Measurements from ENCODE around the gene NSD2. TPM values are rescaled to one million over a fixed set of nuclear protein-coding genes. Genes with fewer than 3 reads are reported as not detected.
"Not testable (repeated sequence)": the region's sequence is repeated elsewhere in the genome, so short reads cannot be mapped to it uniquely, and the experiment has no call there.

NSD2 gene
- total RNA-seq, 1 experiment from 2014 or later: 86.9 TPM

GRCh38 chr4:1987721-1988326 is 116.6 kb downstream of the NSD2 start:
- DNase-seq (ENCODE audit: low spot score): no peak
- in situ Hi-C loops (cut with HindIII; ENCODE audit: low sequenced_read_pairs): no loop called here

- DNase-seq (ENCODE audit: low spot score): no peak
- in situ Hi-C loops (cut with HindIII; ENCODE audit: low sequenced_read_pairs): no loop called here
These were observed 117.1 kb downstream of the NSD2 start for GRCh38 chr4:1988327-1988724.

GRCh38 chr4:1989533-1990347 is 118.5 kb downstream of the NSD2 start:
- in situ Hi-C loops (cut with HindIII; ENCODE audit: low sequenced_read_pairs): no loop called here
- no peak for DNase-seq (ENCODE audit: low spot score)

- no peak for DNase-seq (ENCODE audit: low spot score)
These were observed 119.1 kb downstream of the NSD2 start for GRCh38 chr4:1990348-1990645.

GRCh38 chr4:1990676-1991075 is 119.5 kb downstream of the NSD2 start:
- DNase-seq (ENCODE audit: low spot score): no peak

More at GRCh38 chr4:1990348-1990645, 119.1 kb downstream of the NSD2 start:
- in situ Hi-C loops (cut with HindIII; ENCODE audit: low sequenced_read_pairs): no loop called here

GRCh38 chr4:1991087-1991486 is 119.9 kb downstream of the NSD2 start:
- in situ Hi-C loops (cut with HindIII; ENCODE audit: low sequenced_read_pairs): no loop called here

More at GRCh38 chr4:1990676-1991075, 119.5 kb downstream of the NSD2 start:
- in situ Hi-C loops (cut with HindIII; ENCODE audit: low sequenced_read_pairs): no loop called here

GRCh38 chr4:1991596-1992434 is 120.6 kb downstream of the NSD2 start:
- in situ Hi-C loops (cut with HindIII; ENCODE audit: low sequenced_read_pairs): no loop called here
- peak; percentile 44 for DNase-seq (ENCODE audit: low spot score)

More at GRCh38 chr4:1991087-1991486, 119.9 kb downstream of the NSD2 start:
- DNase-seq (ENCODE audit: low spot score): no peak

- in situ Hi-C loops (cut with HindIII; ENCODE audit: low sequenced_read_pairs): no loop called here
- DNase-seq (ENCODE audit: low spot score): peak; percentile 71
These were observed 121.4 kb downstream of the NSD2 start for GRCh38 chr4:1992468-1993168.

GRCh38 chr4:1993169-1993516 is 122.0 kb downstream of the NSD2 start:
- in situ Hi-C loops (cut with HindIII; ENCODE audit: low sequenced_read_pairs): no loop called here
- no peak for DNase-seq (ENCODE audit: low spot score)

GRCh38 chr4:1993718-1994516 is 122.7 kb downstream of the NSD2 start:
- in situ Hi-C loops (cut with HindIII; ENCODE audit: low sequenced_read_pairs); DNase-seq (ENCODE audit: low spot score): not testable (repeated sequence)

GRCh38 chr4:1994938-1995337 is 123.7 kb downstream of the NSD2 start:
- no peak for DNase-seq (ENCODE audit: low spot score)
- in situ Hi-C loops (cut with HindIII; ENCODE audit: low sequenced_read_pairs): no loop called here

- in situ Hi-C loops (cut with HindIII; ENCODE audit: low sequenced_read_pairs): no loop called here
- no peak for DNase-seq (ENCODE audit: low spot score)
These were observed 125.8 kb downstream of the NSD2 start for GRCh38 chr4:1996866-1997611.

GRCh38 chr4:1997712-1998111 is 126.5 kb downstream of the NSD2 start:
- DNase-seq (ENCODE audit: low spot score): no peak
- in situ Hi-C loops (cut with HindIII; ENCODE audit: low sequenced_read_pairs): no loop called here

- in situ Hi-C loops (cut with HindIII; ENCODE audit: low sequenced_read_pairs): no loop called here
- no peak for DNase-seq (ENCODE audit: low spot score)
These were observed 127.1 kb downstream of the NSD2 start for GRCh38 chr4:1998296-1998695.

GRCh38 chr4:1999308-1999707 is 128.1 kb downstream of the NSD2 start:
- in situ Hi-C loops (cut with HindIII; ENCODE audit: low sequenced_read_pairs); DNase-seq (ENCODE audit: low spot score): not testable (repeated sequence)

GRCh38 chr4:2003361-2003760 is 132.2 kb downstream of the NSD2 start:
- in situ Hi-C loops (cut with HindIII; ENCODE audit: low sequenced_read_pairs): not testable (repeated sequence)

GRCh38 chr4:2006367-2006766 is 135.2 kb downstream of the NSD2 start:
- in situ Hi-C loops (cut with HindIII; ENCODE audit: low sequenced_read_pairs): no loop called here
- no peak for DNase-seq (ENCODE audit: low spot score)

More at GRCh38 chr4:2003361-2003760, 132.2 kb downstream of the NSD2 start:
- DNase-seq (ENCODE audit: low spot score): not testable (repeated sequence)
